Psoas muscle (tissue), 8 donors: ENCODE results near the gene ENPP1. TPM values are rescaled to one million over a fixed set of nuclear protein-coding genes. Genes with fewer than 3 reads are reported as not detected.

Experiments used
- ATAC-seq, 4 donors: fragments of 200-7000 bp; cut with Tn5 transposase; one replicate each; pipeline ENCODE4 v1.9.1; 2020; ENCODE audit warnings: moderate library complexity in 3 of 4, mild to moderate bottlenecking in 2 of 4
- DNase-seq, 2 donors: peaks; one replicate each; pipeline ENCODE4 v3.0.0-alpha.2; 2020
- H3K27ac ChIP-seq: fragments of 200-600 bp; one replicate; pipeline ENCODE4 v1.8.0; 2022
- H3K27me3 ChIP-seq, 3 donors: fragments of 200-600 bp in 1 of 3; one replicate each; pipeline versions ENCODE4 v1.6.1 to v1.8.0; 2013 to 2022; ENCODE audit warnings: low read length in 2 of 3, mild to moderate bottlenecking in 2 of 3, moderate library complexity in 1 of 3; ENCODE audit not compliant: insufficient read depth in 3 of 3
- H3K36me3 ChIP-seq, 2 donors: fragments of 200-600 bp in 1 of 2; one replicate each; pipeline versions ENCODE4 v1.6.1 to v1.8.0; 2013 to 2022; ENCODE audit warnings: low read depth in 1 of 2, mild to moderate bottlenecking in 1 of 2, moderate library complexity in 1 of 2; ENCODE audit not compliant: insufficient read depth in 1 of 2
- H3K4me1 ChIP-seq: fragments of 200-600 bp; one replicate; pipeline ENCODE4 v1.8.0; 2022
- H3K4me3 ChIP-seq: fragments of 200-600 bp; one replicate; pipeline ENCODE4 v1.8.0; 2022; ENCODE audit warnings: mild to moderate bottlenecking
- H3K9me3 ChIP-seq: fragments of 200-600 bp; one replicate; pipeline ENCODE4 v1.8.0; 2022
- WGBS, 3 donors: extraction: QIAGEN DNeasy Blood & Tissue Kit; methylation state at CpG; one replicate each; pipeline versions ENCODE4 v1.1.6 to v1.1.7; 2013; 5-methylcytosine and 5-hydroxymethylcytosine counted together
- intact Hi-C, 2 donors: fragments of 100-400 bp; cut with DNase I; formaldehyde crosslinking; loops; one replicate each; pipeline versions ENCODE4 v1.11.0 to v1.14.2; 2022
- polyA plus RNA-seq, 3 donors: library from polyadenylated mRNA; stranded (reverse); fragments of 200-250 nt; gene quantifications; one replicate each; pipeline ENCODE4 v1.2.3, GENCODE V29; 2013
- total RNA-seq, 4 donors: library from RNA; stranded (reverse); fragmentation: NEBNext Ultra II Directional in 2 of 4; extraction: Animal tissue kit (Norgen Biotek cat#: 25700) in 2 of 4; gene quantifications; one replicate each; pipeline versions ENCODE4 v1.2.1 to v1.2.4, GENCODE V29; 2021 to 2023
- TF ChIP-seq, protein P1 (sequence below): fragments of 200-600 bp; IDR thresholded peaks from one replicate; pipeline ENCODE4 v1.8.0; 2022; ENCODE audit warnings: antibody characterized with exemption
- donor health status: healthy with polysubstance abuse.
- donor health status: DM: no; HTN: no; CAD: no; lungs with moderate emphysema.
- donor health status: Bipolar disorder and iron deficiency.
- donor health status: healthy.
- donor health status: DM: yes; HTN: yes; CAD: no.
- donor health status: DM: no; HTN: no; CAD: no.
- donor health status: DM: no; HTN: no; CAD: no.
- donor health status: DM: yes; HTN: yes; CAD: no.

ENPP1 gene
- total and polyA plus RNA-seq, 7 donors = 0.65 to 4.9 (median 1.6) TPM

DNA sequence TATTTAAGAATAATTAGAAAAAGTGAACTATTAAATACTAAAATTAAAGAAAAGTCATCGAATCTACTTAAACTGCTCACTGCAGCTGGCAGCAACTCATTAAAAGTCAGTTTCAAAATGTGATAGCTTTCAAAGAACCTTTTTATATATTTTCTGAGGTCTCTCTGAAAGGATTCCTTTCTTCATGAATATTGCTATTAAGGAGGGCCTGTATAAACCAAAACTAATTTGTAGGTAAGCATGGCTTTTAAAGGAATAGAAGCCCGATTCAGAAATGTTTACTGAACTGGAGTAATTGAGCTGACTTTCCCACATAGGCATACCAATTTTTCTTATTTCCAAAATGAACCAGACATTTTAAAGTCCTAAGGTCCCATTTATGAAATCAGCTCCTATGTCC is 41.2 kb upstream of the ENPP1 start:
- no peaks in the 10 kb centered on the region for H3K36me3 ChIP-seq
- ATAC-seq = no peak
- H3K27ac ChIP-seq = no peak overlapping the region
- no peaks in the 10 kb centered on the region for H3K9me3 ChIP-seq
- no peaks in the 10 kb centered on the region for H3K27me3 ChIP-seq
- H3K4me1 ChIP-seq = no peaks in the 10 kb centered on the region
- H3K4me3 ChIP-seq = no peak overlapping the region
- intact Hi-C loops = no loop called here
- 89 to 90% (median 89%) methylated on average over 2 of the region's 2 CpGs for WGBS, 3 donors
- no peak for DNase-seq
- TF ChIP-seq, protein P1, sequence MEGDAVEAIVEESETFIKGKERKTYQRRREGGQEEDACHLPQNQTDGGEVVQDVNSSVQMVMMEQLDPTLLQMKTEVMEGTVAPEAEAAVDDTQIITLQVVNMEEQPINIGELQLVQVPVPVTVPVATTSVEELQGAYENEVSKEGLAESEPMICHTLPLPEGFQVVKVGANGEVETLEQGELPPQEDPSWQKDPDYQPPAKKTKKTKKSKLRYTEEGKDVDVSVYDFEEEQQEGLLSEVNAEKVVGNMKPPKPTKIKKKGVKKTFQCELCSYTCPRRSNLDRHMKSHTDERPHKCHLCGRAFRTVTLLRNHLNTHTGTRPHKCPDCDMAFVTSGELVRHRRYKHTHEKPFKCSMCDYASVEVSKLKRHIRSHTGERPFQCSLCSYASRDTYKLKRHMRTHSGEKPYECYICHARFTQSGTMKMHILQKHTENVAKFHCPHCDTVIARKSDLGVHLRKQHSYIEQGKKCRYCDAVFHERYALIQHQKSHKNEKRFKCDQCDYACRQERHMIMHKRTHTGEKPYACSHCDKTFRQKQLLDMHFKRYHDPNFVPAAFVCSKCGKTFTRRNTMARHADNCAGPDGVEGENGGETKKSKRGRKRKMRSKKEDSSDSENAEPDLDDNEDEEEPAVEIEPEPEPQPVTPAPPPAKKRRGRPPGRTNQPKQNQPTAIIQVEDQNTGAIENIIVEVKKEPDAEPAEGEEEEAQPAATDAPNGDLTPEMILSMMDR = no peak

DNA sequence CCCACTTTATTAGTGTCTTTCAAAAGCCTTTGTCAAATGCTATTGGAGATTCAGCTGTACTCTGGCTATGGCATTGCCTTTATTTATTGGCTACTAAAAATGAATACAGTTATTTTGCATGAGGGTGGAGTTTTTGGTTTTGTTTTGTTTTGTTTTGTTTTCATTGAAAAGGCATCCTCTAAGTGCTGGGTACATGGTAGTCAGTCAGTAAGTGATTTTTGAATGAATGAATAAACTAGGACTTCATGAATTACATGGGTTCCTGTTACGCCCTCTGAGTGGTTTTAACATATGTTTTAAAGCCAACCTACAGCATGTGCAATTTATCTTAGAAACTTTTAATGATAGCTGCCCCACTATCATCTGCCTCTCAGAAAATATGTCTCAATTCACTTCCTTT is 38.9 kb upstream of the ENPP1 start:
- H3K27ac ChIP-seq = no peak overlapping the region
- no peaks in the 10 kb centered on the region for H3K4me1 ChIP-seq
- no peaks in the 10 kb centered on the region for H3K9me3 ChIP-seq
- TF ChIP-seq, protein P1 = no peak
- WGBS, 3 donors = 97 to 100% (median 100%) methylated on average over 1 of the region's 1 CpG
- H3K36me3 ChIP-seq = no peaks in the 10 kb centered on the region
- no peak for ATAC-seq
- H3K27me3 ChIP-seq = no peaks in the 10 kb centered on the region
- H3K4me3 ChIP-seq = no peak overlapping the region
- intact Hi-C loops = no loop called here
- no peak for DNase-seq

DNA sequence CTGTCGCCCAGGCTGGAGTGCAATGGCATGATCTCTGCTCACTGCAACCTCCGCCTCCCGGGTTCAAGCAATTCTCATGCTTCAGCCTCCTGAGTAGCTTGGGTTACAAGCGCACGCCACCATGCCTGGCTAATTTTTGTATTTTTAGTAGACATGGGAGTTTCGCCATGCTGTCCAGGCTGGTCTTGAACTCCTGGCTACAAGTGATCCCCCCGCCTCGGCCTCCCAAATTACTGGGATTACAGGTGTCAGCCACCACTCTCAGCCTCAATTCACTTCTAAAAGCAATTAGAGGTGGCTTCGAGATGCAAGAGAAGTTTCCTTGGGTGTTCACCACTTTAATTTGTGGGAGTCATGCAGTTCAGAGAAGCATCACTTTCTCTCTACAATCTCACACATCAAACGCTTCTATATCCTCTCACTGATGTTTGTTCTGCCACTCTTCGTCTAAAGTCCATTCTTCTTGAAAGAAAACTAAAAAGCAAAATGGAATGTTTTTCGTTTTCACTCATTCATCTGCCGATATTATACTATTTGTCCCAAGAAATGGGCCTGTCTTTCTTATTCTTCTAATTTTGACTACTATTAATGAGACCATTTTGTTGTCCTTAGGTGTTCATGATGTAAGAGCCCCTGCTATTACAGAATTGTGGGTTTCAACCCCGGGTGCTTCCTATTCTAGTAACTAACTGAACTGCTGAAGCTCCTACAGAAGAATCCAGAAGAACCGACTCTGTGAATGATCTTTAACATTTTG is 38.3 kb upstream of the ENPP1 start:
- Histone ChIP-seq H3K4me1 (no peaks in the 10 kb centered on the region), H3K4me3 (no peak overlapping the region), H3K36me3 (no peaks in the 10 kb centered on the region), H3K9me3 (no peaks in the 10 kb centered on the region), H3K27me3 (no peaks in the 10 kb centered on the region), H3K27ac (no peak overlapping the region)
- intact Hi-C loops = no loop called here
- WGBS, 3 donors = 93 to 94% (median 94%) methylated on average over 15 of the region's 15 CpGs
- DNase-seq (no peak), ATAC-seq (no peak)
- TF ChIP-seq, protein P1 = no peak

DNA sequence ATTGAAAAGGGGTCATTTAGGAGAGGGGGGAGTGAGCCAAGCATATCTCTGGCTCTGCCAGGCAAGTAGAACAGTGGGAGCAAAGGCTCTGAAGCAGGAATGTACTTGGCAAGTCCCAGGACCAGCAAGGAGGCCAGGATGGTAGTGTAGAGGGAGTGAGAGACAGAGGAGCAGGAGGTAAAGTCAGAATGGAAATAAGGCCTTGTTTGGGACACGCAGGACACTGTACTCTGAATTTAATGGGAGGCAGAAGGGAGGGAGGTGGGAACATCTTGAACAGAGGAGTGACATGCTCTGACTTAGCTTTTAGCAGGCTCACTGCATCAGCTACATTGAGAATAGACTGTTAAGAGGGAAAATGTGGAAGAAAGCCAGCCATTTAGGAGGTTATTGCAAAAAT is 37.0 kb upstream of the ENPP1 start:
- Histone ChIP-seq H3K9me3 (no peaks in the 10 kb centered on the region), H3K36me3 (no peaks in the 10 kb centered on the region), H3K27ac (no peak overlapping the region), H3K27me3 (no peaks in the 10 kb centered on the region), H3K4me3 (no peak overlapping the region), H3K4me1 (no peaks in the 10 kb centered on the region)
- ATAC-seq (no peak), DNase-seq (no peak)
- intact Hi-C loops = no loop called here
- WGBS, 3 donors = 56 to 88% (median 72%) methylated on average over 1 of the region's 1 CpG
- TF ChIP-seq, protein P1 = no peak
